HUES64 (cell line): ENCODE results near the gene CCDC187.

Source experiments
- H3K27ac ChIP-seq: 2 replicates; pipeline ENCODE4 v1.7.0; 2013; ENCODE audit warnings: low read depth, low read length, inconsistent platforms
- H3K27me3 ChIP-seq: 2 replicates; pipeline ENCODE4 v1.6.1; 2013; ENCODE audit warnings: mild to moderate bottlenecking, low read length; ENCODE audit not compliant: insufficient read depth
- H3K36me3 ChIP-seq: 2 replicates; pipeline ENCODE4 v1.6.1; 2013; ENCODE audit warnings: mild to moderate bottlenecking, low read length; ENCODE audit not compliant: insufficient read depth
- H3K4me1 ChIP-seq: 2 replicates; pipeline ENCODE4 v1.6.1; 2013; ENCODE audit warnings: mild to moderate bottlenecking, low read length, moderate library complexity; ENCODE audit not compliant: insufficient read depth
- H3K4me3 ChIP-seq: 2 replicates; pipeline ENCODE4 v1.5.1; 2013; ENCODE audit warnings: mild to moderate bottlenecking, low read length, moderate library complexity
- H3K9ac ChIP-seq: 2 replicates; pipeline ENCODE4 v1.6.1; 2013; ENCODE audit warnings: mild to moderate bottlenecking, low read depth, low read length
- H3K9me3 ChIP-seq: 2 replicates; pipeline ENCODE4 v1.6.1; 2013; ENCODE audit warnings: low read depth, low read length; ENCODE audit not compliant: insufficient read depth
- WGBS: fragments of 150-250, 120-280 bp; methylation state at CpG from one replicate; pipeline ENCODE4 v1.1.7; 2013; ENCODE audit warnings: missing lambda C conversion rate; 5-methylcytosine and 5-hydroxymethylcytosine counted together

Gene CCDC187

DNA sequence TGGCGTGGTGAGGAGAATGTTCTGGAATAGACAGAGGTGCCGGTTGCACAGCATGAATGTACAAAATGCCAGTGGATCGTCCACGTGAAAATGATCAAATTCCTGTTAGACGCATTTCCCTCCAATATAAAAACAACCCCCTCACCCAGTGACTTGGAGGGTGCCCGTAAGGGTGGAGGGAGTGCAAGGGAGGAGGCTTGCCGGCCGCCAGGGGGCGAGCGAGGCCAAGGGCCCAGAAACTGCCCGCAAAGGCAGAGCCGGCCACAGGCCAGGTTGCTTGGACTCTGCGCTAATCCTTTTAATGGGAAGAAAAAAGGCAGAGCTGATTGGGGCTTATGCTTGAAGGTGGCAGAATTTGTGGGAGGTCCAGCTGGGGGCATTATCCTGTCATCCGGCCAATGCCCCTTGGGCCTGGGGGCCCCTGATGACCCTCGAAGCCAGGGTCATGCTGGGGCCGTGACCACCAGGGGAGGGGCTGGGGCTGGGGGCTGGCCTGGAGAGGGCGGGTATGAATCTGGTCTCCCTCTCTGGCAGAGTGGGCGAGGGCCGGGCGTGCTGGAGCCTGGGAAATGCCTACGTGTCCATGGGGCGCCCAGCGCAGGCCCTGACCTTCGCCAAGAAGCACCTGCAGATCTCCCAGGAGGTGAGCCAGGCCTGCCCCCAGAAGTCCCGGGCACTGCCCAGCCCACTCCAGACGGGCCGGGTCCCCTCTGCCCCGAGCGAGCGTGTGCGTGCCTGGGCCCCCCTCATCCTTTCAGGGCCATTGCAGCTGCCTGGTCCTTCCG is 35.5 kb upstream of the CCDC187 start:
- H3K36me3 ChIP-seq = 0 out of 2 replicates have a peak, but pooled peaks cover 4% of the 10 kb centered on the region
- 70% methylated on average over 32 of the region's 32 CpGs for WGBS
- H3K27ac ChIP-seq = no peak overlapping the region

GRCh38 chr9:136338511-136338910 is 34.6 kb upstream of the CCDC187 start:
- Histone ChIP-seq H3K9me3 (no peaks in the 10 kb centered on the region), H3K36me3 (0 out of 2 replicates have a peak, but pooled peaks cover 4% of the 10 kb centered on the region), H3K27ac (no peak overlapping the region), H3K27me3 (no peaks in the 10 kb centered on the region), H3K9ac (no peak overlapping the region), H3K4me1 (peaks cover 11% of the 10 kb centered on the region; the same call in 1 of the 2 replicates), H3K4me3 (no peak overlapping the region)
- WGBS = 95% methylated on average over 25 of the region's 25 CpGs

More for the DNA sequence above, 35.5 kb upstream of the CCDC187 start:
- Histone ChIP-seq H3K9ac (no peak overlapping the region), H3K4me1 (peaks cover 11% of the 10 kb centered on the region; the same call in 1 of the 2 replicates), H3K9me3 (no peaks in the 10 kb centered on the region), H3K27me3 (no peaks in the 10 kb centered on the region), H3K4me3 (no peak overlapping the region)

GRCh38 chr9:136337416-136338395 is 33.8 kb upstream of the CCDC187 start:
- H3K9ac ChIP-seq = no peak overlapping the region
- WGBS = 94% methylated on average over 43 of the region's 43 CpGs
- peaks cover 4% of the 10 kb centered on the region; the same call in 1 of the 2 replicates for H3K4me1 ChIP-seq
- H3K36me3 ChIP-seq = 0 out of 2 replicates have a peak, but pooled peaks cover 4% of the 10 kb centered on the region
- no peak overlapping the region for H3K27ac ChIP-seq
- H3K4me3 ChIP-seq = no peak overlapping the region
- H3K9me3 ChIP-seq = no peaks in the 10 kb centered on the region
- H3K27me3 ChIP-seq = no peaks in the 10 kb centered on the region

GRCh38 chr9:136336881-136337280 is 33.0 kb upstream of the CCDC187 start:
- WGBS = 94% methylated on average over 23 of the region's 23 CpGs
- Histone ChIP-seq H3K4me3 (no peak overlapping the region), H3K36me3 (0 out of 2 replicates have a peak, but pooled peaks cover 4% of the 10 kb centered on the region), H3K27me3 (no peaks in the 10 kb centered on the region), H3K4me1 (no peaks in the 10 kb centered on the region), H3K27ac (no peak overlapping the region), H3K9ac (no peak overlapping the region), H3K9me3 (no peaks in the 10 kb centered on the region)

- H3K9ac ChIP-seq = no peak overlapping the region
- no peak overlapping the region for H3K4me3 ChIP-seq
- H3K4me1 ChIP-seq = no peaks in the 10 kb centered on the region
- WGBS = 92% methylated on average over 30 of the region's 30 CpGs
- no peaks in the 10 kb centered on the region for H3K27me3 ChIP-seq
- H3K27ac ChIP-seq = no peak overlapping the region
- no peaks in the 10 kb centered on the region for H3K9me3 ChIP-seq
- 0 out of 2 replicates have a peak, but pooled peaks cover 4% of the 10 kb centered on the region for H3K36me3 ChIP-seq
Measured at GRCh38 chr9:136336156-136336870, 32.4 kb upstream of the CCDC187 start.

DNA sequence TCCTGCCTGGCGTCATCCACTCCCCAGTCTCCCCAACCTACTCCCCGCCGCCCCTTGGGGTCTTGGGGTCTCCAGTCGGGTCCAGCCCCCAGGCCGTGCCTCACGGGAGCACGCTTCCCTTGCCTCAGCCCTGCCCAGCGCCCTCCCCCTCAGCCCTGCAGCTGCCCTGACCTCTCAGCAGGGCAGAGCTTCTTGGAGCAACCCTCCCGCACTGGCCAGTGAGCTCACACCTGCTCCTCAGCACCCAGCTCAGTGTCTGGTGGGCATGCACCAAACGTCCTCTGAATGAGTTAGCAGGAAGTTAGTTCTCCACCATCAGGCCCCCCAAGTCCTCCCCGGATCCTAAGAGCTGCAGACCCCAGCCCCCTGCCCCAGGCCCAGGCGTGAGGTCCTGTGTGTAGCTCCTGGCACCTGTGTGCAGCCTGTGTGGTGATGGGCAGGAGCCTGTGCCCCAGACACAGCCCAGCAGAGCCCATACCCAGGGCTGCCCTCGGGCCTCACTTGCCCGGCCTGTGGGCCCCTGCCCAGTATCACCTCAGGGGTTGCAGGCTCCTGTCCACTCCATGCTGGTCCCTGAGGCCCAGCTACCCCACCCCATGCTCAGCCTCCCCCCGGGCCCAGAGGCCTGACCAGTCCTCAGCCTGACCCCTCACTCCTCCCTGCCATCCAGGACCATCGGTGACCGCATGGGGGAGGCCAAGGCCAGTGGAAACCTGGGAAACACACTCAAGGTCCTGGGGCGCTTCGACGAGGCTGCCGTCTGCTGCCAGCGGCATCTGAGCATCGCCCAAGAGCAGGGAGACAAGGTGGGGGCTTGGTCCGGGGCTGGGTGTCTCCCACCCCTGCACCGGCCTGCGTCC is 31.6 kb upstream of the CCDC187 start:
- Histone ChIP-seq H3K4me1 (no peaks in the 10 kb centered on the region), H3K4me3 (no peak overlapping the region)

DNA sequence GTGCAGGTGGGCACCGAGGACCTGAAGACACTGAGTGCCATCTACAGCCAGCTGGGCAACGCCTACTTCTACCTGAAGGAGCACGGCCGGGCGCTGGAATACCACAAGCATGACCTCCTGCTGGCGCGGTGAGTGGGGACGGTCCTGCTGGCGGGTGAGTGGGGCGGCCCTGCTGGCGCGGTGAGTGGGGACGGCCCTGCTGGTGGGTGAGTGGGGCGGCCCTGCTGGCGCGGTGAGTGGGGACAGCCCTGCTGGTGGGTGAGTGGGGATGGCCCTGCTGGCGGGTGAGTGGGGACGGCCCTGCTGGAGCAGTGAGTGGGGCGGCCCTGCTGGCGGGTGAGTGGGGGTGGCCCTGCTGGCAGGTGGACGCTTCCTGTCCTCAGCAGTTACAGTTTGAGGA is 30.6 kb upstream of the CCDC187 start:
- no peak overlapping the region for H3K27ac ChIP-seq
- no peaks in the 10 kb centered on the region for H3K4me1 ChIP-seq
- H3K27me3 ChIP-seq = no peaks in the 10 kb centered on the region
- no peak overlapping the region for H3K9ac ChIP-seq
- H3K4me3 ChIP-seq = no peak overlapping the region
- no peaks in the 10 kb centered on the region for H3K9me3 ChIP-seq
- H3K36me3 ChIP-seq = 0 out of 2 replicates have a peak, but pooled peaks cover 4% of the 10 kb centered on the region
- WGBS = 94% methylated on average over 21 of the region's 21 CpGs

More for the DNA sequence above, 31.6 kb upstream of the CCDC187 start:
- 88% methylated on average over 26 of the region's 26 CpGs for WGBS
- Histone ChIP-seq H3K36me3 (0 out of 2 replicates have a peak, but pooled peaks cover 4% of the 10 kb centered on the region), H3K27ac (no peak overlapping the region), H3K9ac (no peak overlapping the region), H3K27me3 (no peaks in the 10 kb centered on the region), H3K9me3 (no peaks in the 10 kb centered on the region)

GRCh38 chr9:136333486-136333885 is 29.6 kb upstream of the CCDC187 start:
- Histone ChIP-seq H3K27ac (no peak overlapping the region), H3K9me3 (no peaks in the 10 kb centered on the region), H3K36me3 (0 out of 2 replicates have a peak, but pooled peaks cover 4% of the 10 kb centered on the region), H3K27me3 (no peaks in the 10 kb centered on the region), H3K4me3 (no peak overlapping the region), H3K9ac (no peak overlapping the region; the same call in 1 of the 2 replicates), H3K4me1 (no peaks in the 10 kb centered on the region)
- 90% methylated on average over 17 of the region's 17 CpGs for WGBS

- H3K36me3 ChIP-seq = 0 out of 2 replicates have a peak, but pooled peaks cover 4% of the 10 kb centered on the region
- no peaks in the 10 kb centered on the region for H3K27me3 ChIP-seq
- H3K9ac ChIP-seq = no peak overlapping the region; the same call in 1 of the 2 replicates
- WGBS = 93% methylated on average over 12 of the region's 12 CpGs
- no peaks in the 10 kb centered on the region for H3K9me3 ChIP-seq
- no peak overlapping the region for H3K27ac ChIP-seq
- H3K4me3 ChIP-seq = no peak overlapping the region
- H3K4me1 ChIP-seq = no peaks in the 10 kb centered on the region
Measured at GRCh38 chr9:136333045-136333444, 29.2 kb upstream of the CCDC187 start.
